ENCODE results near the gene RBP7. TPM values are rescaled to one million over a fixed set of nuclear protein-coding genes. Genes with fewer than 3 reads are reported as not detected.

RBP7 gene
- total RNA-seq, 1 experiment from 2014 or later, result 11.7 TPM

GRCh38 chr1:10045480-10046355 is 48.7 kb downstream of the RBP7 start:
- TF ChIP-seq CTCF (IDR thresholded peaks at IDR 0.05; ENCODE audit: insufficient read depth in 1 of 2, low read depth in 1 of 2, low read length in 1 of 2, severe bottlenecking in 1 of 2, unreplicated experiment in 1 of 2), result no peak
- no peaks in the 10 kb centered on the region for H3K27me3 ChIP-seq (replicated peaks; ENCODE audit: control insufficient read depth, insufficient read depth, low read length)
- no peaks in the 10 kb centered on the region for H3K36me3 ChIP-seq (ENCODE audit: control insufficient read depth, insufficient read depth, low read length)
- CTCF ChIA-PET, result interaction anchor here (0.8 kb wide), 1 partner anchor 11 kb away, joined by 3 read pairs; no protein-coding TSS in a partner anchor
- no peak for DNase-seq
- Mint-ChIP-seq H3K27ac (ENCODE audit: unreplicated experiment) (peak overlapping the region; percentile 10), H3K4me3 (ENCODE audit: unreplicated experiment) (no peak overlapping the region), H3K27me3 (ENCODE audit: insufficient read depth, unreplicated experiment) (no peaks in the 10 kb centered on the region), H3K4me1 (ENCODE audit: low read depth, unreplicated experiment) (peaks cover 9% of the 10 kb centered on the region), H3K9me3 (ENCODE audit: unreplicated experiment) (no peaks in the 10 kb centered on the region), H3K36me3 (ENCODE audit: insufficient read depth, unreplicated experiment) (peaks cover 16% of the 10 kb centered on the region)
- H3K9me3 ChIP-seq, result no peaks in the 10 kb centered on the region
- H3K4me1 ChIP-seq, result no peaks in the 10 kb centered on the region
- no TSS peak for BruUV-seq (replicated peaks)
- POLR2A ChIA-PET, result interaction anchor here (0.6 kb wide), 1 partner anchor 39 kb away, joined by 3 read pairs; no protein-coding TSS in a partner anchor
- intact Hi-C loops (cut with micrococcal nuclease; ENCODE audit: unreplicated experiment), result no loop called here
- no peak overlapping the region for H3K4me3 ChIP-seq (ENCODE audit: low read depth, low read length)

GRCh38 chr1:10046356-10047085 is 49.5 kb downstream of the RBP7 start:
- no peaks in the 10 kb centered on the region for H3K27me3 Mint-ChIP-seq (ENCODE audit: insufficient read depth, unreplicated experiment)
- CTCF ChIA-PET, result interaction anchor here (0.8 kb wide), 1 partner anchor 12 kb away, joined by 3 read pairs; no protein-coding TSS in a partner anchor
- no peak for TF ChIP-seq CTCF (IDR thresholded peaks at IDR 0.05; ENCODE audit: insufficient read depth in 1 of 2, low read depth in 1 of 2, low read length in 1 of 2, severe bottlenecking in 1 of 2, unreplicated experiment in 1 of 2)
- peaks cover 9% of the 10 kb centered on the region for H3K36me3 Mint-ChIP-seq (ENCODE audit: insufficient read depth, unreplicated experiment)
- H3K4me1 Mint-ChIP-seq (ENCODE audit: low read depth, unreplicated experiment), result peaks cover 9% of the 10 kb centered on the region
- no peaks in the 10 kb centered on the region for H3K9me3 ChIP-seq
- no peaks in the 10 kb centered on the region for H3K36me3 ChIP-seq (ENCODE audit: control insufficient read depth, insufficient read depth, low read length)
- H3K27me3 ChIP-seq (replicated peaks; ENCODE audit: control insufficient read depth, insufficient read depth, low read length), result no peaks in the 10 kb centered on the region
- BruUV-seq (replicated peaks), result no TSS peak
- no peak for DNase-seq
- H3K27ac Mint-ChIP-seq (ENCODE audit: unreplicated experiment), result peak overlapping the region; percentile 10
- H3K4me1 ChIP-seq, result no peaks in the 10 kb centered on the region
- POLR2A ChIA-PET, result interaction anchor here (0.6 kb wide), 2 partner anchors 13 to 38 kb away, joined by 3 read pairs; no protein-coding TSS in a partner anchor
- no peak overlapping the region for H3K4me3 Mint-ChIP-seq (ENCODE audit: unreplicated experiment)
- H3K4me3 ChIP-seq (ENCODE audit: low read depth, low read length), result no peak overlapping the region
- no peaks in the 10 kb centered on the region for H3K9me3 Mint-ChIP-seq (ENCODE audit: unreplicated experiment)
- intact Hi-C loops (cut with micrococcal nuclease; ENCODE audit: unreplicated experiment), result no loop called here

- Histone ChIP-seq H3K9me3 (no peaks in the 10 kb centered on the region), H3K4me3 (ENCODE audit: low read depth, low read length) (no peak overlapping the region), H3K36me3 (ENCODE audit: control insufficient read depth, insufficient read depth, low read length) (no peaks in the 10 kb centered on the region), H3K4me1 (no peaks in the 10 kb centered on the region), H3K27me3 (replicated peaks; ENCODE audit: control insufficient read depth, insufficient read depth, low read length) (no peaks in the 10 kb centered on the region)
- intact Hi-C loops (cut with micrococcal nuclease; ENCODE audit: unreplicated experiment), result no loop called here
- DNase-seq, result no peak
- no peak for TF ChIP-seq CTCF (IDR thresholded peaks at IDR 0.05; ENCODE audit: insufficient read depth in 1 of 2, low read depth in 1 of 2, low read length in 1 of 2, severe bottlenecking in 1 of 2, unreplicated experiment in 1 of 2)
- Mint-ChIP-seq H3K27me3 (ENCODE audit: insufficient read depth, unreplicated experiment) (no peaks in the 10 kb centered on the region), H3K9me3 (ENCODE audit: unreplicated experiment) (no peaks in the 10 kb centered on the region), H3K4me1 (ENCODE audit: low read depth, unreplicated experiment) (peaks cover 9% of the 10 kb centered on the region), H3K36me3 (ENCODE audit: insufficient read depth, unreplicated experiment) (no peaks in the 10 kb centered on the region), H3K4me3 (ENCODE audit: unreplicated experiment) (no peak overlapping the region), H3K27ac (ENCODE audit: unreplicated experiment) (no peak overlapping the region)
- POLR2A ChIA-PET, result no interaction called here
- CTCF ChIA-PET, result no interaction called here
- BruUV-seq (replicated peaks), result no TSS peak
Observed at GRCh38 chr1:10048601-10049000, 51.6 kb downstream of the RBP7 start.

Measured in Caco-2 (cell line).